OCI-LY3 (cell line): ENCODE measurements around the gene BEAN1.

Experiments
- EZH2phosphoT487 ChIP-seq: fragments of 200-600 bp; shearing (Covaris generic); IDR thresholded peaks from 2 replicates; pipeline ENCODE4 v1.6.1; 2018; ENCODE audit warnings: antibody characterized with exemption, mixed run types, low read depth
- TF ChIP-seq, protein P1 (sequence below): fragments of 200-600, 300-600 bp; sonication (generic); IDR thresholded peaks from 2 replicates; pipeline ENCODE4 v1.5.1; 2014; ENCODE audit warnings: antibody characterized with exemption, low read length, low read depth

DNA sequence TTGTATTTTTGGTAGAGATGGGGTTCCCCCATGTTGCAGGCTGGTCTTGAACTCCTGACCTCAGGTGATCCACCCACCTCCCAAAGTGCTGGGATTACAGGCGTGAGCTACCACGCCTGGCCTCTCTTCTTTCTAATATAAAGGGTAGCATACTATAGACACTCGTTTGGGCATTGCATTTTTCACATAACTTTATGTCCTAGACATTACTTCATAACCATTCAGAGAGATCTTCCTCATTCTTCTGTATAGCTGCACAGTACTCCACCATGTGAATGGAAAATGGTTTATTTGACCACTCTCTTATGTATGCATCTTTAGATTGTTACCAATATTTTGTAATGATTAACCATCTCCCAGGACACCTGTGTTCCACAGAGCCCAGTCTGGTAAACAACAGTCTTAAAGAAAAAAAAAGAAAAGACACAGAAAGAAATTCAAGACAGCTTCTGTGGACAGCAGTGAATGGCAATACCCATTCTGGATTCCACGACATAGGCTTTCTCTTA is 80.7 kb downstream of the BEAN1 start:
- TF ChIP-seq, protein P1, sequence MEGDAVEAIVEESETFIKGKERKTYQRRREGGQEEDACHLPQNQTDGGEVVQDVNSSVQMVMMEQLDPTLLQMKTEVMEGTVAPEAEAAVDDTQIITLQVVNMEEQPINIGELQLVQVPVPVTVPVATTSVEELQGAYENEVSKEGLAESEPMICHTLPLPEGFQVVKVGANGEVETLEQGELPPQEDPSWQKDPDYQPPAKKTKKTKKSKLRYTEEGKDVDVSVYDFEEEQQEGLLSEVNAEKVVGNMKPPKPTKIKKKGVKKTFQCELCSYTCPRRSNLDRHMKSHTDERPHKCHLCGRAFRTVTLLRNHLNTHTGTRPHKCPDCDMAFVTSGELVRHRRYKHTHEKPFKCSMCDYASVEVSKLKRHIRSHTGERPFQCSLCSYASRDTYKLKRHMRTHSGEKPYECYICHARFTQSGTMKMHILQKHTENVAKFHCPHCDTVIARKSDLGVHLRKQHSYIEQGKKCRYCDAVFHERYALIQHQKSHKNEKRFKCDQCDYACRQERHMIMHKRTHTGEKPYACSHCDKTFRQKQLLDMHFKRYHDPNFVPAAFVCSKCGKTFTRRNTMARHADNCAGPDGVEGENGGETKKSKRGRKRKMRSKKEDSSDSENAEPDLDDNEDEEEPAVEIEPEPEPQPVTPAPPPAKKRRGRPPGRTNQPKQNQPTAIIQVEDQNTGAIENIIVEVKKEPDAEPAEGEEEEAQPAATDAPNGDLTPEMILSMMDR, result no peak
- TF ChIP-seq EZH2phosphoT487, result no peak
